Stimulated activated CD8-positive, alpha-beta memory T cell treated with anti-CD3 and anti-CD28 coated beads, Interleukin-15, amount 100 ng/mL, for 24 hours (primary cell): ENCODE results near the gene CGREF1.
"Not testable (repeated sequence)": the region's sequence is repeated elsewhere in the genome, so short reads cannot be mapped to it uniquely, and the experiment has no call there.

Source experiments
- DNase-seq: peaks from one replicate; pipeline ENCODE4 v3.0.0-alpha.2; 2020; ENCODE audit warnings: low read depth

CGREF1 gene

GRCh38 chr2:27087823-27088410 lies 31.0 kb downstream of the CGREF1 start:
- no peak for DNase-seq

- DNase-seq, result no peak
These were observed 32.0 kb downstream of the CGREF1 start, which contains the start of gene KHK for GRCh38 chr2:27086724-27087593. Gene KHK, plus strand, starts transcription at chr2:27086772. Its CDS starts 488 bp downstream, at chr2:27087260.

DNA sequence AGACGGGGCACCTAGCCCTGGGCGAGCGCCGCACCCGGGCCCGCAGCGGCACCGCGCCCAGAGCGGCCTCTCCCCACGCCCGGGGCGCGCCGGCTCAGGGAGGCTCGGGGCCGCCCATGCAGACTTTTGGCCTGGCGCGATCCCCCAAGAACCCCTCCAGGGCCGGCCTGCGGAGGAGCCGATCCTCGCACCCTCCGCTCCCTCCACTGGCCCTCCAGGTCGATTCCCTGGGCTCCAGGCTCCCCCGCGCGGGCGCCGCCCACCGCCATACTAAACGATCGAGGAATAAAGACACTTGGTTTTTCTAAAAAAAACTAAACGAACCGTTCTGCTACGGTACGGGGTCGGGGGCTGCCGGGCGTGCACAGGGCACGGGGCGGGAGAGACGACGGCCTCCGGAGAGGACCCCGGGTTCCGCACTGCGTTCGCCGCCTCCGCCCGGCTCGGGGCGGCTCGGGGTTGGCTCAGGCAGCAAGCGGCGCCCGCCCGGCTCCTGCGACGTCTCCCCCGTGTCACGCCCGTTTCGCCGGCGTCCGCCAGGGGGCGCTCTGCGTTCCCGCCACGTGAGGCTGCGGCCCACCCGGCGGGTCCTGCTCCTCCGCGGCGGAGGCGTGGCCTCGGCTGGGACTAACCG lies 32.7 kb downstream of the CGREF1 start:
- DNase-seq, result peak; percentile 99

- DNase-seq, result no peak
These were observed 33.2 kb downstream of the CGREF1 start for GRCh38 chr2:27085673-27086089.

GRCh38 chr2:27085062-27085672 lies 33.8 kb downstream of the CGREF1 start:
- no peak for DNase-seq

DNA sequence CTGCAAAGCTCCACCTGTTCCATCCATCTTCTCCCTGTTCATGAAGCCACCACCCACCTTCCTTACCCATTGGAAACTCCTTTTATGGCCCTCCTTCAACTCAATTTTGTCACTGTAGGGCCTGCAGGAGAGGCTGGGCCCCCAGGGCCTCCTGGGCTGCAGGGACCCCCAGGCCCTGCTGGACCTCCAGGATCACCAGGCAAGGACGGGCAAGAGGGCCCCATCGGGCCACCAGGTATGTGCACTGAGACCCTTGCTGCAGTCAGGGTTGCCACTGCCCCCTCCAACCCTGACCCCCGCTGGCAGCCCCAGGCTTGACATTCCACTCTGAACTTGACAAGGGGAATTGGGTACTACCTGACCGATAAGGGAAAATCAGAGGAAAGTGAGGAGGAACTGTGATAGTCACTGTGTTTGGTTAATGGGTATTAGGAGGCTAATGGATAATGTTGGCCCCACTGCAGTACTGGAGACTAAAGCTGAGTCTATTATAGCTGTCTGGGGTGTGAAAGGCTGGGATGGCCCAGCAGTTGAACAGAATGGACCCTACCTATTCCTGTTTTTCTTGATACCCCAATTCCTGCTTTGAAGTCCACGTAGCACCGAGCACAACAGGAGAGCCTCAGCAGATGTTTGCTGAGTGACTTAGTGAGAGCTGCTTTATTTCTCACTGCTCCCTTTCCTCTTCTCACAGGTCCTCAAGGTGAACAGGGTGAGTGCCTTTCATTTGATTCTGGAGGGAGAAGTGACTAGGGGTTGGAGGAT lies 34.4 kb downstream of the CGREF1 start:
- DNase-seq, result no peak

- DNase-seq, result no peak
These were observed 35.3 kb downstream of the CGREF1 start for GRCh38 chr2:27083410-27084296.

- no peak for DNase-seq
These were observed 36.0 kb downstream of the CGREF1 start for GRCh38 chr2:27082773-27083409.

GRCh38 chr2:27081984-27082772 lies 36.8 kb downstream of the CGREF1 start:
- DNase-seq, result no peak

- DNase-seq, result no peak
These were observed 38.4 kb downstream of the CGREF1 start for GRCh38 chr2:27080603-27080936.

DNA sequence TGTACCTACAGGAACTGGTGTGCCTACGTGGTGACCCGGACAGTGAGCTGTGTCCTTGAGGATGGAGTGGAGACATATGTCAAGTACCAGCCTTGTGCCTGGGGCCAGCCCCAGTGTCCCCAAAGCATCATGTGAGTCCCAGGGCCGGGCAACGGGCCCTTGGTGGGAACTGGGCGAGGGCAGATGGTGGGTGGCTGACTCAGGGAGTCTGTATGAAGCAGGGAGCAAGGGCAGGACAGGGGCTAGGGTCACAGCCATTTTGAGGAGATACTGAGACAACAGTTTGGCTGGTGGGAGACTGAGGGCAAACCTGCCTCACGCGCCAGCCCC lies 38.8 kb downstream of the CGREF1 start:
- DNase-seq, result no peak

DNA sequence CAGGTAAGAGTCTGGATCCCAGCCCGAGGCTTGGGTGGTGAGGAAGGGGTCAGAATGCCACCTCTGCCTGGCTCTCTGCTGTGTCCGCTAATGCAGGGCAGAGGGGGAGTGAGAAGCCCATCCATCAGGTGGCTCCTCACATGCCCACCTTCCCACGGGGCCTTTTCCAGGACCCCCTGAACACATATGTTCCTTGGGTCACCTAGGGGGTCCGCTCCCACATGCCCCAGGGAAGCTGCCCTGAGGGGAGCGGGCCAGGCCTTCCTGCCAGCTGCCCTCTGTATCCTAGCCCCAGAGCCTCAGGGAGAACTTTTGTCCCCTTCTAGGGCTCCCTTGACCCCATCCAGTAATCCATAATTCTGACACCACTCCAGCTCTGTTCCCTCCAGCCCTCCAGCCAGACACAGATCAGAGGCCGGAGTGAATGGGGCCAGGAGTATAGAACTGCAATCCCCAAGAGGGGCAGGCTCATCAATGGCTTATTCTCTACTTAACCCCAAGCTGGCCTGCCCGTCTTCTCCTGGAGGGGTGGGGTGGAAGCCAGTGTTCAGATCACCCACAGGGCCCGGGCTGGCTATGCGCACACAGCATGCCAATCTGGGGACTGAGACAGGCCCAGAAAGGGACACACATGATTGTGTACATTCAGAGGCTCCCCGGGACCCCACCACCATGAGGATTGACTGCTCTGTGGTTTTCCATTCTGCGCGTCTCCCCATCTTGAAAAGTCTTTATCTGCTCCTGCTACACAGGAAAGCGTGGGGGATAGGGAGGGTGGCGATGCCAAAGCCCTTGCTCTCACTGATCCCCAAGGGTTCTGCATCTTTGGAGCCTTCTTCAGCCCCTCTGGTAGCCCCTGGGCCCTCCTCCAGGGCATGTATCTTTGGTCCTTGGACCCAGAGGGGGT lies 39.4 kb downstream of the CGREF1 start:
- no peak for DNase-seq

DNA sequence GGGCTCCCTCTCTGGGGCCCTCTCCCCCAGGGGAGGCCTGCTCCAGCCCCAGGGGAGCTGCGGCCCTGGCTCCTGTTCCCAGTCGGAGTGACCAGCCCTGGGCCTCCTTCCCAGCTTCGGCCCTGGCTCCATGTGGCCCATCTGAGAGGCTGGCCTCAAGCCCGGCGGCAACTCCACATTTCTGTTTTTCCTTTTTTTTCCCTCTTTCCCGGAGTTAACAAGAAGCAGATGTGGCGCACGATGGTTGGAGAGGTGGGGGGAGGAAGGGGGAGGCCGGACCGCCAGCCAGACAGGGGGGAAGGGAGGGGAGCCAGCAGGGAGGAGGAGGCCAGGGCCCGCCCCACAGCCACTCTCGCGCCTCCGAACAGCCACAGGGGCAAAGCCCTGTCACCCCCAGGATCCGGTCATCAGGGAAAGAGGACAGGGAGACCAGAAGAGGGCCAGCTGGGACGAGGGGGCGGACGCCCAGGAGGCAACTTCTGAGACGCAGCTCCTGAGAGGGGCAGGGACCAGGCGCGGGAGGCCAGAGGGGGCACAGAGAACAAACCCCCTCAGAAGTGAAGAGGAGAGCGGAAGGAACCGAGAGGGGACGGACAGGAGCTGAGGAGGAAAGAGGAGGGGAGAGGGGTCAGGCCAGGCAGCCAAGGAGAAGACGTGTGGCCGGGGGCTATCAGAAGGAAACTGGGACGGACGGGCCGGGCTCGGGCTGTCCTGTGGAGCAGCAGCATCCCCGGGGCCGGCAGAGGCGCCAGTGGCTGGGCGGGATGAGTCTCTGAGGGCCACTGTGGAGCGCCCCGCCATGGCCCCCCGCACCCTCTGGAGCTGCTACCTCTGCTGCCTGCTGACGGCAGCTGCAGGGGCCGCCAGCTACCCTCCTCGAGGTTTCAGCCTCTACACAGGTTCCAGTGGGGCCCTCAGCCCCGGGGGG lies 40.4 kb downstream of the CGREF1 start, which contains the start of gene EMILIN1:
TSS of gene EMILIN1 (plus strand) at position 349 of the 928 bp plus-strand sequence. CDS start at position 800, 451 bp downstream.
- DNase-seq, result no peak

DNA sequence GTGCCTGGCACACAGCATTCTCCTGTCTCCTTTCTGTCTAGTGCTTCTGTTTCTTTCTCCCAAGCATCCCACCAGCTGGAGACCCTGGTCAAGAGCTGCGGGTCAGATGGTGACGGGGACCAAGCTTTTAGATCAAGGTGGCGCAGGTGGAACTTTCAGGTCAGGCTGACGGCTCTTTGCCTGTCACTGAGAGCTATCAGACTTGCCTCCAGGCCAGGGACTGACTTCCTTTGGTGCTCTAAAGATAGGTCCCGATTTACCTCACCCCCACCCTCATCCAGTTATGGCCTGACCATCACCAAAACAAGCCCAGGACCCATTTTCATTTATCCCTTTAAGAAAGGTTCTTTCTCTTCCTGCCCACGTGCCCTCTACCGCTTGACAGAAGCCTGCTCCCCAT lies 41.7 kb downstream of the CGREF1 start:
- no peak for DNase-seq

DNA sequence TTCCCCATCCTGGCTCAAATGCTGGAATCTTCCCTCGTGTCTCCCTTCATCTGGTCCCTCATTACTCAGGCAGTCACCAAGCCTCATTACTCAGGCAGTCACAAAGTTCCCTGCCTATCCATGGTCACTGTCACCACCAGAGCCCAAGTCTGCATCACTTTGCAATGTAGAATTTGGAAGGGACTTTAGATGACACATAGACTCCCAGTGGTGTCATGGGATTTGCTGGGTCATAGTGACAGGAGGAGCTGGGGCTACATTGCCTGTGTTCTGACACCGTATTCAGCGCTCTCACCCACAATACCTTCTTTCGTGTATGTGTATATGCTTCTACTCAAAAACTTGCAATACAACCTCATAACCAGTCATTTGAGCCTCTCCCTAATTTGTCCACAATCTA lies 42.6 kb downstream of the CGREF1 start:
- DNase-seq, result no peak

- DNase-seq, result not testable (repeated sequence)
These were observed 43.4 kb downstream of the CGREF1 start for GRCh38 chr2:27075566-27075871.

DNA sequence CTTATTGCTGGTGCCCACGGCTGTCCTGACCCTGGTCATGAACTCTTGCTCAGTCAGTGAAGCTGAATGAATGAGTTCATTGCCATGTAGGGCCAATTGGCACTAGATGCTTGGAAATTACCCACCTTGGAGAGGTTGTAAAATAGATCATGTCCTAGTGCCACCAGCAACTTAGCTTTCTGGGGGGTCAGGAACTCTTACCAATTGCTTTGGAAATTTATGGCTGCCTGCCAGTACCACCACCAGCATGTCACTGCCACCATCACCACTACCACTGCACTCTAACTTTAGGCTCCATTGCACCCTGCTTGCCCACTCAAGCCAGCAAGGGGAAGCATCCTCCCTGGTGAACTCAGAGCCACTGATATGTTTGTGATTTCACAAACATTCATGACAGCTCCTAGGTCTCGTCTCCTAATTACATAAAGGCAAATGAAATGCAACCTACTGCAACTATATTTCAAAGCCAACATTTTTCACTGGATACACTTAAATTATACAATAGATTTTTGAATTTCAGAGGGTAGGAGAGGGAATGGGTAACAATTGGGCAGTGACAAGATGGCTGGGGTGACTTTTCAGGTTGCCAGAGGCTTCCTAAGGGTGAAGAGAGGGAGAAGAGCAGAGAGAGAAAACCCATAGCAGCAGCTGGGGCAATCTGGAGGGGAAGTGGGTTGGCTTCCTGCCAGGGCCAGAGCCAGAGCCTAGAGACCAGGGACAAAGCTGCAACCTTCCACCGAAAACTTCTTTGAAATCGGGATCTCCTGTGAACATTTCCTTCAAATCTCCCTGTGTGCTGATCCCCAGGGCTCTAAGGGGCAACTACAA lies 44.0 kb downstream of the CGREF1 start:
- DNase-seq, result no peak
